Thoracic aorta (tissue), 2 donors: Measurements from ENCODE around the gene XIAP. TPM values are rescaled to one million over a fixed set of nuclear protein-coding genes. Genes with fewer than 3 reads are reported as not detected.
"Not testable (repeated sequence)": the region's sequence is repeated elsewhere in the genome, so short reads cannot be mapped to it uniquely, and the experiment has no call there.

Source experiments
- ATAC-seq: fragments of 150-250 bp; one replicate; pipeline ENCODE4 v1.8.0; 2017; ENCODE audit warnings: low read depth; ENCODE audit not compliant: insufficient number of reproducible peaks, low FRiP score
- DNase-seq: peaks from one replicate; pipeline ENCODE4 v3.0.0-alpha.2; 2020; ENCODE audit warnings: low spot score
- H3K27ac ChIP-seq, 2 donors: fragments of 200-600 bp; sonication (generic); 1 replicate in 1 of 2; 2 replicates in 1 of 2; pipeline ENCODE4 v1.5.1; 2016; ENCODE audit warnings: mild to moderate bottlenecking in 2 of 2, moderate library complexity in 2 of 2
- H3K27me3 ChIP-seq: fragments of 200-600 bp; sonication (generic); replicated peaks from 2 replicates; pipeline ENCODE4 v1.6.0; 2016; ENCODE audit warnings: mild to moderate bottlenecking; ENCODE audit not compliant: insufficient read depth
- H3K36me3 ChIP-seq: fragments of 200-600 bp; sonication (generic); one replicate; pipeline ENCODE4 v1.5.1; 2016
- H3K4me1 ChIP-seq, 2 donors: fragments of 200-600 bp; sonication (generic); 1 replicate in 1 of 2; 2 replicates in 1 of 2; pipeline versions ENCODE4 v1.5.1 to v1.6.0; 2016; ENCODE audit warnings: low read depth in 2 of 2, mild to moderate bottlenecking in 1 of 2; ENCODE audit not compliant: control insufficient read depth in 1 of 2
- H3K4me3 ChIP-seq: fragments of 200-600 bp; sonication (generic); 2 replicates; pipeline ENCODE4 v1.5.1; 2016; ENCODE audit warnings: mild to moderate bottlenecking
- H3K9me3 ChIP-seq: fragments of 200-600 bp; sonication (generic); 2 replicates; pipeline ENCODE4 v1.5.1; 2016
- total RNA-seq, 2 donors: library from RNA; depleted of rRNA; stranded (reverse); fragments of >200 nt; gene quantifications; one replicate each; pipeline versions ENCODE4 v1.1.0 to v1.2.3, GENCODE V29; 2016
- TF ChIP-seq, protein P1 (sequence below): fragments of 200-600 bp; sonication (generic); IDR thresholded peaks from one replicate; pipeline ENCODE4 v1.5.1; 2019; ENCODE audit warnings: antibody characterized with exemption

XIAP gene
- 10 to 100 TPM; 18.3 to 78.5 TPM for total RNA-seq

DNA sequence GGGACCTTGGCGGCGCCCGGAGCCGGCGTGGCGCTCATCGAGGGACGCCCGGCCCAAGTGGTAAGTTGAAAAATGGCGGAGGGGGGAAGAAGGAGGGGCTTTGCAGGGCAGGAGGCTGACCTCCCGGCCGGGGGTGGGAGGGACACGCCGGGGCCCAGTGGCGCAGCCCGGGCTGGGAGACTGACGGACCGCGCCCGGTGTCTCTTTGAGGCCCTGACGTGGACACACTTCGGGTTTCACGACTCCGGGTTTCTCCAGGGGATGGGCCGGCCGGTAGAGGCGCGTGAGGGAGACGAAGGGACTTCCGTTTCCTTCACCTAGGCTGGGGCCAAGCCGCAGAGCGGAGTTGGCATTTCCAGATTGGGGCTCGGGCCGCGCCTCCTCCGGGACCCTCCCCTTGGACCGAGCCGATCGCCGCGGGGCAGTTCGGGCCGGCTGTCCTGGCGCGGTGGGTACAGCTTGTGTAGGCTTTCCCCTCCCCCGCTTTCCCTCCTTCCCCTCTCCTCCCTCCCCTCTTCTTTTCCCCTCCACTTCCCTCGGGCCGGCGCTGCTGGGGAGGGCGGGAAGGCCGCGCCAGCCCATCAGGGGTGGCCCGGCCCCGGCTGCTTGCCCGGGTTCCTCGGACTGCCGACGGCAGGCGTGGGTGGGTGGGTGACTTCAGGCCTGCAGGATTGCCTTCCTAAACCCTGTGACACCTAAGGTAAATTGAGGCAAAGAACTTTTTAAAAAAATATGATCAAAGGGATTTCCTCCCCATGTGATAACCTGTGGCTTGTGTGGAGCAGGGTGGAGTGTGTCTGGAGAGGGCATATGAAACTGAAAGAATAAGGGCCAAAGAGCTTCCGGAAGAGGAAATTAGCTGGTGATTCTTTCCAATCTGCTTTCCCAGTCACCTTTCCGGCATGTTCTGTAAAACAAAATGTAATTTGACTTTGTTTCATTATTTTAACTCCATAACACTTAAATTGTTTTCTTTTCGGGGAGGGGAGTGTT is at the start of gene XIAP:
Gene XIAP, plus strand, starts transcription at position 208 of the 993 bp plus-strand sequence. CDS start 25,610 bp downstream, outside the sequence.
- peak within 1 kb of the TSS; percentile 90 for H3K4me3 ChIP-seq
- no peaks in the 10 kb centered on the region for H3K9me3 ChIP-seq
- TF ChIP-seq, protein P1, sequence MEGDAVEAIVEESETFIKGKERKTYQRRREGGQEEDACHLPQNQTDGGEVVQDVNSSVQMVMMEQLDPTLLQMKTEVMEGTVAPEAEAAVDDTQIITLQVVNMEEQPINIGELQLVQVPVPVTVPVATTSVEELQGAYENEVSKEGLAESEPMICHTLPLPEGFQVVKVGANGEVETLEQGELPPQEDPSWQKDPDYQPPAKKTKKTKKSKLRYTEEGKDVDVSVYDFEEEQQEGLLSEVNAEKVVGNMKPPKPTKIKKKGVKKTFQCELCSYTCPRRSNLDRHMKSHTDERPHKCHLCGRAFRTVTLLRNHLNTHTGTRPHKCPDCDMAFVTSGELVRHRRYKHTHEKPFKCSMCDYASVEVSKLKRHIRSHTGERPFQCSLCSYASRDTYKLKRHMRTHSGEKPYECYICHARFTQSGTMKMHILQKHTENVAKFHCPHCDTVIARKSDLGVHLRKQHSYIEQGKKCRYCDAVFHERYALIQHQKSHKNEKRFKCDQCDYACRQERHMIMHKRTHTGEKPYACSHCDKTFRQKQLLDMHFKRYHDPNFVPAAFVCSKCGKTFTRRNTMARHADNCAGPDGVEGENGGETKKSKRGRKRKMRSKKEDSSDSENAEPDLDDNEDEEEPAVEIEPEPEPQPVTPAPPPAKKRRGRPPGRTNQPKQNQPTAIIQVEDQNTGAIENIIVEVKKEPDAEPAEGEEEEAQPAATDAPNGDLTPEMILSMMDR, result no peak
- peak within 1 kb of the TSS; percentile 88 to 94 for H3K27ac ChIP-seq
- H3K36me3 ChIP-seq, result no peaks in the 10 kb centered on the region
- ATAC-seq (peak; percentile 84), DNase-seq (peak; percentile 20)
- no peaks in the 10 kb centered on the region for H3K27me3 ChIP-seq
- peaks cover 0 to 7% of the 10 kb centered on the region in 2 donors for H3K4me1 ChIP-seq

DNA sequence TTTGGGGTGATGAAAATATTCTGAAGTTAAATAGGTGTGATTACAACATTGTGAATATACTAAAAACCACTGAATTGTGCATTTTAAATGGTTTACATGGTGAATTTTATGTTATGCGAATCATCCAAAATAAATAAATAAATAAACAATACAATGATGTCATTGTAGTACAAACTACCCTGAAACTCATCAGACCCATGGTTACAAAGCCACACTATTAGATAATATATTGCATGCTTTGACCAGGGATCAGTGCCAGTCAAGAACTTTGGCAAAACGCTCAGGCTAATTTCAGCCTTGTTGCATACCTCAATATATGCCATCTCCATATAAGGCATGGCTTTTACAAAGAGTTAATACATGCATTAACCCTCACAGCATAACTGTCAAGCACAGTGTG is 45.5 kb upstream of the XIAP start:
- Histone ChIP-seq H3K9me3 (no peaks in the 10 kb centered on the region), H3K4me1 (no peaks in the 10 kb centered on the region), H3K36me3 (no peaks in the 10 kb centered on the region), H3K27ac (no peak overlapping the region), H3K4me3 (no peak overlapping the region), H3K27me3 (no peaks in the 10 kb centered on the region)
- TF ChIP-seq, protein P1, result no peak
- no peak for DNase-seq
- no peak for ATAC-seq

DNA sequence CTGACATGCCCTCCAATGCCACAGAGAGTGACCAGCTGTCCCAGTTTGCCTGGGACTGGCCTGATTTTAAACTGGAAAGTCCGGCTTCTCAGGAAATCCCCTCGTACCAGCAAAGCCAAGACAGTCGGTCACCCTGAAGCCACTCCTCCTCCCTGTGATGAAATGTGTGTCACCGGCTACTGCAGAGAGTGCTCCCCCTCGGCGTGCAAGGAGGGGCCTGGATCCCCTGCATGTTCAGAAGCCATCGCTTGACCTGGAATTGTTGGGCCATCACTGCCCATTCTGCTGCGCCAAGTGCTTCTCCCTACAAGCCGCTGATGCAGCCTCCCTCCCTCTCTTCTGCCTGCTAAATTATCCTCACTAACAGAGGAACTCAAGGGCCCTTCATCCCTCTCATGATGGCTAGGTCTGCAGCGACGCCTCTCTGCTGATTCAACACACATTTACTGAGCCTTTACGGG is 44.9 kb upstream of the XIAP start:
- not testable (repeated sequence) for H3K4me3 ChIP-seq, ATAC-seq

DNA sequence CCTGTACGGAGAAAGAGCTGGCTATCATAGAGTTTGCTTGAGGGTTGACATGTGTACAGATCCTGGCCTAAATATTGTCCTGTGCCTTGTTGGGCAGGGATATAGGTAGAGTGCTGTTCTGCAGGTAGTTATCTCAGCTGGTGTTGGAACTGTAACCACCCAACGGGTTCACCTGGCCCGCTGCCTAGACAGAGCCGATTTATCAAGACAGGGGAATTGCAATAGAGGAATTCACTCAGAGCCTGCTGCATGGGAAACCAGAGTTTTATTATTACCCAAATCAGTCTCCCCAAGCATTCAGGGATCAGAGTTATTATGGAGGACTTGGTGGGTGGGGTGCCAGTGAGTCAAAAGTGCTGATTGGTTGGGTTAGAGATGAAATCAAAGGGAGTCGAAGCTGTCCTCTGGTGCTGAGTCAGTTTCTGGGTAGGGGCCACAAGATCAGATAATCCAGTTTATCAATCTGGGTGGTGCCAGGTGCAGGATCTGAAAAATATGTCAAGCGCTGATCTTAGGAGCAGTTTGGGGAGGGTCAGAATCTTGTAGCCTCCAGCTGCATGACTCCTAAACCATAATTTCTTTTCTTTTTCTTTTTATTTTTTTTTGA is 42.5 kb upstream of the XIAP start:
- H3K36me3 ChIP-seq, result no peaks in the 10 kb centered on the region
- H3K27ac ChIP-seq, result no peak overlapping the region
- no peaks in the 10 kb centered on the region for H3K4me1 ChIP-seq
- ATAC-seq, result no peak
- H3K27me3 ChIP-seq, result no peaks in the 10 kb centered on the region
- TF ChIP-seq, protein P1, result no peak
- no peak for DNase-seq
- H3K9me3 ChIP-seq, result no peaks in the 10 kb centered on the region
- H3K4me3 ChIP-seq, result no peak overlapping the region

More for the DNA sequence above, 44.9 kb upstream of the XIAP start:
- H3K4me1 ChIP-seq, DNase-seq, H3K27me3 ChIP-seq, H3K27ac ChIP-seq, H3K36me3 ChIP-seq, H3K9me3 ChIP-seq: not testable (repeated sequence)

DNA sequence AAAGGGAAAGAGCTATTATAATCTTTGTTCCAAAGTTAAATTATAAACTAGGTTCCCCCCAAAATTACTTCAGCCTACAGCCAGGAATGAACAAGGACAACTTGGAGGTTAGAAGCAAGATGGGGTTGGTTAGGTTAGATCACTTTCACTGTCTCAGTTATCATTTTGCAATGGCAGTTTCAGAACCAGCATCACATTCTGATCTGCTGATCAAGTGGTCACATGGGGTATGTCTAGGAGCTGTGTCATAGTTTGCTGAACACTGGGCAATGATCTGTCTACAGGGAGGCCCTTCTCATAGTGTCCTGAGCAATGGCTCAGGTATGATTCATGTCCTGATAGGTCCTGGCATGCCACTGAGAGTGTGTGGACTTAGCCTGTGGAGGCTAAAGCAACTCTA is 41.6 kb upstream of the XIAP start:
- DNase-seq (no peak), ATAC-seq (no peak)
- Histone ChIP-seq H3K27me3 (no peaks in the 10 kb centered on the region), H3K4me3 (no peak overlapping the region), H3K4me1 (no peaks in the 10 kb centered on the region), H3K27ac (no peak overlapping the region), H3K36me3 (no peaks in the 10 kb centered on the region), H3K9me3 (no peaks in the 10 kb centered on the region)
- TF ChIP-seq, protein P1, result no peak
